Measurements from ENCODE around the gene LINGO1.

DNA sequence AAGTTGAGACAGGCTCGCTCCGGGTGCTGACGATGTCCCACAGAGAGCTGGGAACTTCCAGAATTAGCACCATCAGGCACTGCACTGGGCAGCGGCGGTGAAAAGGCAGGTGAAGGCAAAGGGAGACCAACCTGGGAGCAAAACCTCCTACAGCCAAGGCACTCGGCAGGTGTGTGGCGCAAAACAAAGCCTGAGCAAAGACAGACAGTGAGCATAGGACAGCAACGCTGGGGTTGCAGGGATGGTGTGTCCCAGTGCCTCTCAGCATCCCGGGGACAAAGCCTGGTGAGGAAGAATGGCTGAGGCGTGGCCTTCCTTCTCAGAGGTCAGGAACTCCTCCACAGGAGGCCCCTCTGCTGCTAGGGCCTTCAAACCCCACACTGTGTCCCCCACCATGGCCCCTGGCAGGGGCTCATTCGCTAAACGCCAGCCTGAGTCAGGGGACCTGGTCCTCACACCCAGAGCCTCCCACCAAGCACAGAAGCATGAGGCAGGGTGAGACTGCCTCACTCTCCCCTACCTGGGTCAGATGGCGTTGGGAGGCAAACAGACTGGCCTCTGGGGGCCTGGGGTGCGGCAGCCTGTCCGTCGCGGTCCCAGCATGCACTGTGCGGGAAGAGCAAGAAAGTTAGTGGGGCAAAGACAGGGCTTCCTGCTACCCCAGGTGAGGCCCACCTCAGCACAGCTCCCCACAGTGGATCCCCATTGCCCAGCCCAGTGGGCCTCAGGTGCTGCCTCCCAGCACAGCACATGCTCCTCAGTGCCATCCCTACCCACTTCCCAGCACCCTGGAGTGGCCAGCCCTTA, 44.1 kb upstream of the LINGO1 start:
- TF ChIP-seq POLR2AphosphoS5 (IDR thresholded peaks at IDR 0.05; ENCODE audit: low read depth, low read length) (no peak), POLR2A (IDR thresholded peaks at IDR 0.05; ENCODE audit: low read depth, low read length) (no peak), POU2F2 (IDR thresholded peaks at IDR 0.05; ENCODE audit: low read depth, low read length) (no peak), TAF1 (IDR thresholded peaks at IDR 0.05; ENCODE audit: low read depth, low read length) (no peak), PAX5 (IDR thresholded peaks at IDR 0.05; ENCODE audit: insufficient read depth, low read length, severe bottlenecking) (no peak), SPI1 (IDR thresholded peaks at IDR 0.05; ENCODE audit: low read depth, low read length) (no peak)
